ENCODE results near the gene CCNY. TPM values are rescaled to one million over a fixed set of nuclear protein-coding genes. Genes with fewer than 3 reads are reported as not detected.

The CCNY gene
- total and polyA plus RNA-seq, 8 donors, result 5.8 to 99.6 (median 37.7) TPM

- no peak overlapping the region for H3K4me3 ChIP-seq
- peaks cover 11 to 13% (median 12%) of the 10 kb centered on the region in 4 donors for H3K4me1 ChIP-seq
- no peaks in the 10 kb centered on the region for H3K36me3 ChIP-seq
- peaks cover 0 to 7% (median 0%) of the 10 kb centered on the region in 4 donors for H3K9me3 ChIP-seq
- WGBS, 5 donors, result 74 to 90% (median 85%) methylated on average over 6 of the region's 6 CpGs
- intact Hi-C loops (cut with DNase I; ENCODE audit: low total_unique reads), result no loop called here
- peaks cover 0 to 70% (median 16%) of the 10 kb centered on the region in 3 donors for H3K27me3 ChIP-seq
- TF ChIP-seq POLR2A (IDR thresholded peaks at IDR 0.05), result no peak
- TF ChIP-seq EP300 (IDR thresholded peaks at IDR 0.05), result no peak
- TF ChIP-seq, protein P1, sequence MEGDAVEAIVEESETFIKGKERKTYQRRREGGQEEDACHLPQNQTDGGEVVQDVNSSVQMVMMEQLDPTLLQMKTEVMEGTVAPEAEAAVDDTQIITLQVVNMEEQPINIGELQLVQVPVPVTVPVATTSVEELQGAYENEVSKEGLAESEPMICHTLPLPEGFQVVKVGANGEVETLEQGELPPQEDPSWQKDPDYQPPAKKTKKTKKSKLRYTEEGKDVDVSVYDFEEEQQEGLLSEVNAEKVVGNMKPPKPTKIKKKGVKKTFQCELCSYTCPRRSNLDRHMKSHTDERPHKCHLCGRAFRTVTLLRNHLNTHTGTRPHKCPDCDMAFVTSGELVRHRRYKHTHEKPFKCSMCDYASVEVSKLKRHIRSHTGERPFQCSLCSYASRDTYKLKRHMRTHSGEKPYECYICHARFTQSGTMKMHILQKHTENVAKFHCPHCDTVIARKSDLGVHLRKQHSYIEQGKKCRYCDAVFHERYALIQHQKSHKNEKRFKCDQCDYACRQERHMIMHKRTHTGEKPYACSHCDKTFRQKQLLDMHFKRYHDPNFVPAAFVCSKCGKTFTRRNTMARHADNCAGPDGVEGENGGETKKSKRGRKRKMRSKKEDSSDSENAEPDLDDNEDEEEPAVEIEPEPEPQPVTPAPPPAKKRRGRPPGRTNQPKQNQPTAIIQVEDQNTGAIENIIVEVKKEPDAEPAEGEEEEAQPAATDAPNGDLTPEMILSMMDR (IDR thresholded peaks at IDR 0.05), result no peak
- no peak for TF ChIP-seq POLR2AphosphoS5 (IDR thresholded peaks at IDR 0.05)
- no peak overlapping the region for H3K27ac ChIP-seq
- DNase-seq, result no peak
These were observed 275.4 kb downstream of the CCNY start for GRCh38 chr10:35611750-35612149.

GRCh38 chr10:35612385-35613106, 276.2 kb downstream of the CCNY start:
- WGBS, 5 donors, result 41 to 51% (median 47%) methylated on average over 6 of the region's 6 CpGs
- no peaks in the 10 kb centered on the region for H3K36me3 ChIP-seq
- peaks cover 8 to 9% (median 8%) of the 10 kb centered on the region in 4 donors for H3K4me1 ChIP-seq
- no peak for DNase-seq
- no peak overlapping the region for H3K27ac ChIP-seq
- H3K27me3 ChIP-seq, result peaks cover 0 to 62% (median 11%) of the 10 kb centered on the region in 3 donors
- no peak overlapping the region for H3K4me3 ChIP-seq
- TF ChIP-seq EP300 (IDR thresholded peaks at IDR 0.05) (no peak), POLR2AphosphoS5 (IDR thresholded peaks at IDR 0.05) (no peak), POLR2A (IDR thresholded peaks at IDR 0.05) (no peak)
- TF ChIP-seq, protein P1 (IDR thresholded peaks at IDR 0.05), result no peak
- intact Hi-C loops (cut with DNase I; ENCODE audit: low total_unique reads), result no loop called here
- H3K9me3 ChIP-seq, result peaks cover 0 to 7% (median 0%) of the 10 kb centered on the region in 4 donors

- intact Hi-C loops (cut with DNase I; ENCODE audit: low total_unique reads), result no loop called here
- TF ChIP-seq EP300 (IDR thresholded peaks at IDR 0.05), result no peak
- TF ChIP-seq, protein P1 (IDR thresholded peaks at IDR 0.05), result no peak
- TF ChIP-seq POLR2A (IDR thresholded peaks at IDR 0.05), result no peak
- no peak for TF ChIP-seq POLR2AphosphoS5 (IDR thresholded peaks at IDR 0.05)
- DNase-seq, result no peak
- H3K27ac ChIP-seq, result no peak overlapping the region
- H3K27me3 ChIP-seq, result peaks cover 0 to 56% (median 6%) of the 10 kb centered on the region in 3 donors
- H3K36me3 ChIP-seq, result no peaks in the 10 kb centered on the region
- H3K4me3 ChIP-seq, result no peak overlapping the region
- peaks cover 0 to 7% (median 0%) of the 10 kb centered on the region in 4 donors for H3K9me3 ChIP-seq
- peaks cover 3 to 4% (median 3%) of the 10 kb centered on the region in 4 donors for H3K4me1 ChIP-seq
- WGBS, 5 donors, result 48 to 69% (median 56%) methylated on average over 2 of the region's 2 CpGs
These were observed 276.8 kb downstream of the CCNY start for GRCh38 chr10:35613107-35613440.

DNA sequence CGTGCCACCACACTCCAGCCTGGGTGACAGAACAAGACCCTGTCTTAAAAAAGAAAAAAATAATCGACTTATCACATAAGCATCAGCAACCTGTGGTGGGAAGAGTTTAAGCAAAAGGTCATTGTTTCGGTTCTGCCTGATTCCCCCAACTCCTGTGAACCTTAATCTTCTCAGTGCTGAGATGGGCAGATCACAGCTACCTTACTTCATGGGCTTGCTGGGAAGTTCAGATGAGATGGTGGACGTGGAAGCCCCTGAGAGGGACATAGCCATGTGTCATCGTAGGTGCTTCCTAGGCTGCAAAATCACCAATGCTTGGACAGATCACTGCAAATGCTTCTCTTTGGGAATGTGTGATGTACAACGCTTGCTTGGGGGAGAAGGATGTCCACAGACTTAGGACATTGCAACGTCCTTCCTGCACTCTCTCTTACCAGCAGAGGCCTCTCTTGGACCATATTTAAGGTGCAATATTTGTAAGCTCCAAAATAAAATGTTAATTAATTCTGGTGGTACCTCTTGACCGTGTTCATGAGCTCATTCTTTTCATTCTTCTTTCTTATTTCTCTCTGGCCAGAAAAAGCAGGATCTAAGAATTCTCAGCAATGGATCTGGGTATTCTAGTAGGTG, 277.4 kb downstream of the CCNY start:
- peaks cover 0 to 7% (median 0%) of the 10 kb centered on the region in 4 donors for H3K9me3 ChIP-seq
- no peak overlapping the region for H3K27ac ChIP-seq
- peak in 1 of 2 donors; percentile 41 for DNase-seq
- H3K27me3 ChIP-seq, result peaks cover 0 to 50% (median 0%) of the 10 kb centered on the region in 3 donors
- no peaks in the 10 kb centered on the region for H3K4me1 ChIP-seq
- no peak overlapping the region for H3K4me3 ChIP-seq
- H3K36me3 ChIP-seq, result no peaks in the 10 kb centered on the region
- intact Hi-C loops (cut with DNase I; ENCODE audit: low total_unique reads), result no loop called here
- TF ChIP-seq, protein P1 (IDR thresholded peaks at IDR 0.05), result peak in 2 of 7 experiments; percentile 15 to 21
- TF ChIP-seq POLR2A (IDR thresholded peaks at IDR 0.05), result no peak
- whole genome bisulfite sequencing, 5 donors, result 51 to 63% (median 56%) methylated on average over 8 of the region's 8 CpGs
